Brain microvascular endothelial cell (primary cell): ENCODE results near the gene CWF19L2.

ENCODE experiments used
- DNase-seq: peaks from one replicate; pipeline ENCODE4 v3.0.0-alpha.2; 2020
- H3K27ac ChIP-seq: fragments of 250-450 bp; sonication (Bioruptor Pico); 2 replicates; pipeline ENCODE4 v1.5.1; 2020; ENCODE audit warnings: mild to moderate bottlenecking, moderate library complexity
- H3K27me3 ChIP-seq: fragments of 250-450 bp; sonication (Bioruptor Pico); replicated peaks from 2 replicates; pipeline ENCODE4 v1.5.1; 2020; ENCODE audit warnings: mild to moderate bottlenecking
- H3K36me3 ChIP-seq: fragments of 250-450 bp; sonication (Bioruptor Pico); replicated peaks from 2 replicates; pipeline ENCODE4 v1.5.1; 2020; ENCODE audit warnings: mild to moderate bottlenecking
- H3K4me3 ChIP-seq: 2 replicates; pipeline ENCODE4 v1.5.1; 2011; ENCODE audit warnings: low read depth, mild to moderate bottlenecking, control low read depth, low read length, moderate library complexity
- in situ Hi-C: cut with HindIII; loops from 2 replicates; pipeline ENCODE4 v1.10.0; 2017; ENCODE audit warnings: low sequenced_read_pairs, low pct_ligation_motif_present
- TF ChIP-seq, protein P1 (sequence below): IDR thresholded peaks from 2 replicates; pipeline ENCODE4 v1.5.1; 2011; ENCODE audit warnings: low read depth, mild to moderate bottlenecking, moderate library complexity, low read length, control low read depth, inconsistent platforms; ENCODE audit errors: missing control alignments

CWF19L2 gene

DNA sequence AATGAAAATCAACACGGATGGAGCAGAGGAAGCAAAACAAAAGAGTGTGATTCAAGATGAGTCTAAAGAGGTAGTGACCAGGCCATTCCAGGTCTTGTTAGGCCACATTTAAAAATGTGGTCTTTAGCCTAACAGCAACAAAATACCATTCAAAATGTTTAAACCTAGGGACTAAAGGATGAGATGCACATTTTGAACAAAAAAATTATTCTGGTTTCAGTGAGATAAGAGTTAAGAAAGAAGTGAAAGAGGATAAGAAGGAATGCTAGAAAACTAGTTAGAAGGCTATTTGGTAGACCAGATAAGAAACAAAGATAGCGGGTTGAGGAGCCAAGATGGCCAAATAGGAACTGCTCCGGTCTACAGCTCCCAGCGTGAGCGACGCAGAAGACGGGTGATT lies 85.2 kb downstream of the CWF19L2 start:
- no peaks in the 10 kb centered on the region for H3K36me3 ChIP-seq
- H3K27me3 ChIP-seq, result no peaks in the 10 kb centered on the region
- H3K27ac ChIP-seq, result no peak overlapping the region
- DNase-seq, result no peak
- in situ Hi-C loops, result no loop called here
- TF ChIP-seq, protein P1, sequence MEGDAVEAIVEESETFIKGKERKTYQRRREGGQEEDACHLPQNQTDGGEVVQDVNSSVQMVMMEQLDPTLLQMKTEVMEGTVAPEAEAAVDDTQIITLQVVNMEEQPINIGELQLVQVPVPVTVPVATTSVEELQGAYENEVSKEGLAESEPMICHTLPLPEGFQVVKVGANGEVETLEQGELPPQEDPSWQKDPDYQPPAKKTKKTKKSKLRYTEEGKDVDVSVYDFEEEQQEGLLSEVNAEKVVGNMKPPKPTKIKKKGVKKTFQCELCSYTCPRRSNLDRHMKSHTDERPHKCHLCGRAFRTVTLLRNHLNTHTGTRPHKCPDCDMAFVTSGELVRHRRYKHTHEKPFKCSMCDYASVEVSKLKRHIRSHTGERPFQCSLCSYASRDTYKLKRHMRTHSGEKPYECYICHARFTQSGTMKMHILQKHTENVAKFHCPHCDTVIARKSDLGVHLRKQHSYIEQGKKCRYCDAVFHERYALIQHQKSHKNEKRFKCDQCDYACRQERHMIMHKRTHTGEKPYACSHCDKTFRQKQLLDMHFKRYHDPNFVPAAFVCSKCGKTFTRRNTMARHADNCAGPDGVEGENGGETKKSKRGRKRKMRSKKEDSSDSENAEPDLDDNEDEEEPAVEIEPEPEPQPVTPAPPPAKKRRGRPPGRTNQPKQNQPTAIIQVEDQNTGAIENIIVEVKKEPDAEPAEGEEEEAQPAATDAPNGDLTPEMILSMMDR, result no peak
- no peak overlapping the region for H3K4me3 ChIP-seq

DNA sequence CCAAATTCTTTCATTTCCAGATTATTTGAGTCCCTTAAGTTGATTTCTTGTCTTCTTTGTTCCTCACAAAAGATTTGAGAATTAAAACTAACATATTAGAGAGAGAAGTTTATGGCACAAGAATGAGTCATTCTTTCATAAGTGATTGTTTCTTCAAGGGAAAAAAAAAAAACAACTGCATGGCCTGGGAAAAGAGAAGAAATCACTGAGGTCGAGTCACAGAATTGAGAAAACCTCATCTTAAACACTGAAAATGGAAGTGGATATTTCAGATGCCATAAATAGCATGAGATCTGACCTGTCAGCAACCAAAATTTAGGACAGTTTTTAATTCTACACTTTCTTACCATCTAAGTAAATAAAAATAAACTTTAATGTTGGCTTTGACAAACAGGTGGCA lies 87.2 kb downstream of the CWF19L2 start:
- no peak for DNase-seq
- no peak overlapping the region for H3K27ac ChIP-seq
- H3K4me3 ChIP-seq, result no peak overlapping the region
- in situ Hi-C loops, result no loop called here
- H3K36me3 ChIP-seq, result no peaks in the 10 kb centered on the region
- TF ChIP-seq, protein P1, result no peak
- H3K27me3 ChIP-seq, result no peaks in the 10 kb centered on the region

DNA sequence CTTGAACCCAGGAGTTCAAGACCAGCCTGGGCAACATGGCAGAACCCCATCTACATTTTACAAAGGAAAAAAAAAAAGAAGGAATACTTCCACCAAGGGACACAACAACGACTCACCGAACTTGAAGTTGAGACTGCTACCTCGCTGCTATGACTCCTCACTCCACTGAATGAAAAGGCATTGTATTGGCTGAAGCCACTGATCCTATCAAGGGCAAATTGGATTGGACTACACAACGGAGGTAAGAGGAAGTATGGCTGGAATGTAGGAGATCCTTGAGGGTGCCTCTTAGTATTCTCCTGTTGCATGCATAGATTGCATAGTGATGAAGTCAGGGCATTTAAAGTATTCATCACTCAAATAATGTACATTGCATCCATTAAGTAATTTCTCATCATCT lies 97.9 kb downstream of the CWF19L2 start:
- in situ Hi-C loops, result no loop called here
- H3K36me3 ChIP-seq, result no peaks in the 10 kb centered on the region
- no peak overlapping the region for H3K27ac ChIP-seq
- TF ChIP-seq, protein P1, result no peak
- H3K27me3 ChIP-seq, result no peaks in the 10 kb centered on the region
- DNase-seq, result peak; percentile 0
- H3K4me3 ChIP-seq, result no peak overlapping the region

DNA sequence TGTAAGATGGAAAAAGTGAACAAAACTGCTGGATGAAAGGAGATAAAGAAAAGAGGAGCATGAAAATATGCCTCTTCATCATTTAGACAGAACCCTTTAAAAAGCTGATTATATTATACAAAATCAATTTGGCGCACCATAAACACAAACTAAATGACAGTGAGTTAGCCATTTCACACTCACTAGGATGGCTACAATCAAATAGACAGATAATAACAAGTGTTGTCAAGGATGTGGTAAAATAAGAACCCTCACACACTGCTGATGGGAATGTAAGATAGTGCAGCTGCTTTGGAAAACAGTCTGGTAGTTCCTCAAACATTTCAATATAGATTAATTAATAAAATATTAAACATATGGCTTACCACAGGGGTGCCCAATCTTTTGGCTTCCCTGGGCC lies 99.7 kb downstream of the CWF19L2 start:
- Histone ChIP-seq H3K27me3 (no peaks in the 10 kb centered on the region), H3K27ac (no peak overlapping the region), H3K4me3 (no peak overlapping the region), H3K36me3 (no peaks in the 10 kb centered on the region)
- TF ChIP-seq, protein P1, result no peak
- no peak for DNase-seq
- in situ Hi-C loops, result no loop called here

DNA sequence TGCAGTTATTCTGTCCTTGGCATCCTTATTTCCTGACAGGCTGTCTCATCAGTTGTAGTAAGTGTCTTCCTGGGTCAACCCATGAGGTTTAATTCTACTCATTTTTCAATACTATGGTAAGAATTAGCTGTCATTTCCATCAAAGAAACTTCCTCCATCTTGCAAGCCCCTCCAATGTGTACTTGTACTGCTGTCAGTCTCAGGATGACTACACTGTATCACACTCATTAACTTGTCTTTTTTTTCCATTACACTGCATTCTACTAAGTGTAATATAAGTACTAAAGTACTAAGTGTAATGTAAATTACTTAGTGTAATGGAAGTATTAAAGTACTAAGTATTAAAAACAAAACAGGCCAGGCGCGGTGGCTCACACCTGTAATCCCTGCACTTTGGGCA lies 102.8 kb downstream of the CWF19L2 start:
- no peak for DNase-seq
- Histone ChIP-seq H3K27me3 (no peaks in the 10 kb centered on the region), H3K36me3 (no peaks in the 10 kb centered on the region), H3K4me3 (no peak overlapping the region), H3K27ac (no peak overlapping the region)
- TF ChIP-seq, protein P1, result no peak
- in situ Hi-C loops, result no loop called here

DNA sequence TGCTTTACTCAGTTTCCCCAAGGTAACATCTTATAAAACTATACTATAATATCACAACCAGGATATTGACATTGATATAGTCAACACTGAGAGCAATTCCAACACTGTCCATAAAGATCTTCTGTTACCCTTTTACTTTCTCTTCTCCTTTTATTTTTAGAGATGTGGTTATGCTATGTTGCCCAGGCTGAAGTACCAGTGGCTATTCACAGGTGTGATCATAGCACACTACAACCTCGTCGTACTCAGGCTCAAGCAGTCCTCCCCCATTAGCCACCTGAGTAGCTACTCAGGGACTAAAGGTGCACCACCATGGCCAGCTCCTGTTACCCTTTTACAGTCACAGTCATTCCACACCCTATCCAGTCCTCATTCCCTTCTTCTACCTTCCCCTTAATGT lies 119.7 kb downstream of the CWF19L2 start:
- Histone ChIP-seq H3K4me3 (no peak overlapping the region), H3K27ac (no peak overlapping the region), H3K27me3 (no peaks in the 10 kb centered on the region), H3K36me3 (no peaks in the 10 kb centered on the region)
- in situ Hi-C loops, result no loop called here
- no peak for DNase-seq
- TF ChIP-seq, protein P1, result no peak
